ENCODE measurements around the gene FAR2.

Gene FAR2

DNA sequence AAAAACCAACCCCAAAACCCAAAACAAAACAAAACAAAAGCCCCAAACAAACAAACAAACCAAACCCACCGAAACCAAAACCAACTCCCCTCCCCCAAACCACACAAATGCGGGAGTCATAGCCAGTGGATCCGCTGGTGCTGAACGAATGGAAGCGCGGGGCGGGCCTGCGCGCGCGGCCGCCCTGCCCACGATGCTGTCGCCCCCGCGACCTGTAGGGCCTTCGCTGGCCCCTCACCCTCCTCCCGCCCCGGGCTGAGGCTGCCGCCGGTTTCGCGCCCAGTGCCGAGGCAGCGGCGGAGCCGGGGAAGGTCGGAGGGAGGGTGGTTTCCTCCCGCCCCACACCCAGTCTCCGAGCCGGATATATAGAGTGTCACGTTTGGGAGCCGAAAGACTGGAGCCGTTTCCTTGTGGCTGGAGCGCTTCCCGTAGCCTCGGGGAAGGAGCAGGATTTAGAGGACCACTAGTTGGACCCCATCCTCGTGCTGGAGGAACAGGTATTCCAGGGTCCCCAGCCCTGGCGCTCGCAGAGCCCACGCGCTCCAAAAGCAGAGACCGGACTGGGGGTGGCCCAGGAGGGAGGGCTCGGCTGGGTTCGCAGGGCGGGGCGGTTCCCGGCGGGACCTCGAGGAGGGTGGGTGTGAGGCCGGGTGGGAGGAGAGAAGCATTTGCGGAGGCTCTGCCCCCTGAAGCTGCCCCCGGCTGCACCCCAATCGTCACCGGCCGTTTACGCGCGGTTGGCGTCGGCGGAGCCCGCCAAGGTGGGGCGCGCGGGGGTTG is at the start of gene FAR2:
FAR2 (plus strand) TSS at position 368 of the 780 bp plus-strand sequence. CDS start 121,172 bp downstream, outside the sequence.
- no peaks in the 10 kb centered on the region for H3K9me3 ChIP-seq (ENCODE audit: insufficient read depth, low read depth, low read length)
- no peaks in the 10 kb centered on the region for H3K36me3 ChIP-seq (ENCODE audit: insufficient read depth, low read depth, low read length)
- peaks cover 20% of the 10 kb centered on the region for H3K4me1 ChIP-seq (ENCODE audit: insufficient read depth, low read length)
- H3K27ac ChIP-seq (ENCODE audit: low read length), result no peak within 1 kb of the TSS
- H3K9ac ChIP-seq (ENCODE audit: low read depth, low read length), result peak within 1 kb of the TSS; percentile 90
- peak within 1 kb of the TSS; percentile 78 for H3K4me3 ChIP-seq (ENCODE audit: low read length)
- H3K27me3 ChIP-seq (ENCODE audit: insufficient read depth, low read length), result peaks cover 26% of the 10 kb centered on the region

DNA sequence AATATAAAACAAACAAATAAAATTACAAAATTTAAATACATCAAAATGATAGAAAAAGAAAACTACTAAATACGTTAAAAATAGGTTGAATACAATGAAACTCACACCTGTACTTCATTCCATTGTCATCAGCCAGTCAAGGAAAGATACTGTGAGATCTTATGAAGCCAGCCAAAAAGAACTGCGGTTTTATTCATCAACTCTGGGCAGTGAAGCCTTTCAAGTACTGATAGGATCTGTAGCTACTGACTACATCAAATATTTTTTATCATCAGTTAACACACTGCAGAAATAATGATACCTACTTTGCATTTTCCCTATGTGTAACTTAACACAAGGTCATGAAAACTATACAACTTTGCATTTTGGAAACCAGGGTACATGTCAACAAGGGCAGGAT is 46.3 kb upstream of the FAR2 start:
- Histone ChIP-seq H3K9me3 (ENCODE audit: insufficient read depth, low read depth, low read length) (no peaks in the 10 kb centered on the region), H3K4me1 (ENCODE audit: insufficient read depth, low read length) (no peaks in the 10 kb centered on the region), H3K4me3 (ENCODE audit: low read length) (no peak overlapping the region), H3K27ac (ENCODE audit: low read length) (no peak overlapping the region), H3K27me3 (ENCODE audit: insufficient read depth, low read length) (no peaks in the 10 kb centered on the region), H3K9ac (ENCODE audit: low read depth, low read length) (no peak overlapping the region), H3K36me3 (ENCODE audit: insufficient read depth, low read depth, low read length) (no peaks in the 10 kb centered on the region)

- Histone ChIP-seq H3K9me3 (ENCODE audit: insufficient read depth, low read depth, low read length) (no peaks in the 10 kb centered on the region), H3K36me3 (ENCODE audit: insufficient read depth, low read depth, low read length) (no peaks in the 10 kb centered on the region), H3K4me3 (ENCODE audit: low read length) (no peak overlapping the region), H3K27me3 (ENCODE audit: insufficient read depth, low read length) (no peaks in the 10 kb centered on the region), H3K27ac (ENCODE audit: low read length) (no peak overlapping the region), H3K9ac (ENCODE audit: low read depth, low read length) (no peak overlapping the region), H3K4me1 (ENCODE audit: insufficient read depth, low read length) (no peaks in the 10 kb centered on the region)
Measured at GRCh38 chr12:29103539-29103974, 45.5 kb upstream of the FAR2 start.

GRCh38 chr12:29104516-29104915 is 44.6 kb upstream of the FAR2 start:
- Histone ChIP-seq H3K4me3 (ENCODE audit: low read length) (no peak overlapping the region), H3K27ac (ENCODE audit: low read length) (no peak overlapping the region), H3K36me3 (ENCODE audit: insufficient read depth, low read depth, low read length) (no peaks in the 10 kb centered on the region)

GRCh38 chr12:29110506-29111442 is 38.3 kb upstream of the FAR2 start:
- Histone ChIP-seq H3K9me3 (ENCODE audit: insufficient read depth, low read depth, low read length) (peaks cover 4% of the 10 kb centered on the region; the same call in 1 of the 2 replicates), H3K36me3 (ENCODE audit: insufficient read depth, low read depth, low read length) (no peaks in the 10 kb centered on the region), H3K9ac (ENCODE audit: low read depth, low read length) (no peak overlapping the region), H3K27ac (ENCODE audit: low read length) (no peak overlapping the region), H3K4me1 (ENCODE audit: insufficient read depth, low read length) (no peaks in the 10 kb centered on the region), H3K4me3 (ENCODE audit: low read length) (no peak overlapping the region), H3K27me3 (ENCODE audit: insufficient read depth, low read length) (no peaks in the 10 kb centered on the region)

More at GRCh38 chr12:29104516-29104915, 44.6 kb upstream of the FAR2 start:
- Histone ChIP-seq H3K27me3 (ENCODE audit: insufficient read depth, low read length) (no peaks in the 10 kb centered on the region), H3K9ac (ENCODE audit: low read depth, low read length) (no peak overlapping the region), H3K9me3 (ENCODE audit: insufficient read depth, low read depth, low read length) (no peaks in the 10 kb centered on the region), H3K4me1 (ENCODE audit: insufficient read depth, low read length) (no peaks in the 10 kb centered on the region)

- Histone ChIP-seq H3K4me3 (ENCODE audit: low read length) (no peak overlapping the region), H3K4me1 (ENCODE audit: insufficient read depth, low read length) (no peaks in the 10 kb centered on the region), H3K9ac (ENCODE audit: low read depth, low read length) (no peak overlapping the region), H3K9me3 (ENCODE audit: insufficient read depth, low read depth, low read length) (peaks cover 4% of the 10 kb centered on the region; the same call in 1 of the 2 replicates), H3K27ac (ENCODE audit: low read length) (no peak overlapping the region), H3K27me3 (ENCODE audit: insufficient read depth, low read length) (no peaks in the 10 kb centered on the region), H3K36me3 (ENCODE audit: insufficient read depth, low read depth, low read length) (no peaks in the 10 kb centered on the region)
Measured at GRCh38 chr12:29113101-29113500, 36.0 kb upstream of the FAR2 start.

GRCh38 chr12:29116414-29116813 is 32.7 kb upstream of the FAR2 start:
- no peaks in the 10 kb centered on the region for H3K27me3 ChIP-seq (ENCODE audit: insufficient read depth, low read length)
- no peaks in the 10 kb centered on the region for H3K4me1 ChIP-seq (ENCODE audit: insufficient read depth, low read length)
- H3K27ac ChIP-seq (ENCODE audit: low read length), result no peak overlapping the region
- H3K9me3 ChIP-seq (ENCODE audit: insufficient read depth, low read depth, low read length), result peaks cover under 1% of the 10 kb centered on the region; the same call in 1 of the 2 replicates
- no peak overlapping the region for H3K4me3 ChIP-seq (ENCODE audit: low read length)
- H3K9ac ChIP-seq (ENCODE audit: low read depth, low read length), result no peak overlapping the region
- H3K36me3 ChIP-seq (ENCODE audit: insufficient read depth, low read depth, low read length), result no peaks in the 10 kb centered on the region

- Histone ChIP-seq H3K36me3 (ENCODE audit: insufficient read depth, low read depth, low read length) (no peaks in the 10 kb centered on the region), H3K9ac (ENCODE audit: low read depth, low read length) (no peak overlapping the region), H3K9me3 (ENCODE audit: insufficient read depth, low read depth, low read length) (no peaks in the 10 kb centered on the region), H3K4me1 (ENCODE audit: insufficient read depth, low read length) (no peaks in the 10 kb centered on the region), H3K27ac (ENCODE audit: low read length) (no peak overlapping the region), H3K4me3 (ENCODE audit: low read length) (no peak overlapping the region), H3K27me3 (ENCODE audit: insufficient read depth, low read length) (no peaks in the 10 kb centered on the region)
Measured at GRCh38 chr12:29131539-29131938, 17.5 kb upstream of the FAR2 start.

DNA sequence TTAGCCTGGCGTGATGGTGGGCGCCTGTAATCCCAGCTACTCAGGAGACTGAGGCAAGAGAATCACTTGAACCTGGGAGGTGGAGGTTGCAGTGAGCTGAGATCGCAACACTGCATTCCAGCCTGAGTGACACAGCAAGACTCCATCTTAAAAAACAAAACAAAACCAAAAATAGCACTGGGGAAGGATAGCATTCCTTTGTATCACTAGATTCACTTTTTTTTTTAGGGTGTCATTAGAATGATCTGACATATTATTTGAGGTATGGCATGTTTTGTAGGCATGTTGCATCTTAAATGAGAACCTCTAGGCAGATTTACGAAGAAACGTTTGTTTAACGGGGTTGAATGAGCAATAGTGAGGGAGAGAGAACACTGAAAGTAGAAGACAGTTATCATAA is 16.8 kb upstream of the FAR2 start:
- no peaks in the 10 kb centered on the region for H3K4me1 ChIP-seq (ENCODE audit: insufficient read depth, low read length)
- H3K4me3 ChIP-seq (ENCODE audit: low read length), result no peak overlapping the region
- no peaks in the 10 kb centered on the region for H3K36me3 ChIP-seq (ENCODE audit: insufficient read depth, low read depth, low read length)
- no peaks in the 10 kb centered on the region for H3K27me3 ChIP-seq (ENCODE audit: insufficient read depth, low read length)
- H3K9ac ChIP-seq (ENCODE audit: low read depth, low read length), result no peak overlapping the region
- H3K27ac ChIP-seq (ENCODE audit: low read length), result no peak overlapping the region
- H3K9me3 ChIP-seq (ENCODE audit: insufficient read depth, low read depth, low read length), result no peaks in the 10 kb centered on the region

GRCh38 chr12:29133181-29133580 is 15.9 kb upstream of the FAR2 start:
- no peaks in the 10 kb centered on the region for H3K36me3 ChIP-seq (ENCODE audit: insufficient read depth, low read depth, low read length)
- no peak overlapping the region for H3K9ac ChIP-seq (ENCODE audit: low read depth, low read length)
- no peaks in the 10 kb centered on the region for H3K27me3 ChIP-seq (ENCODE audit: insufficient read depth, low read length)
- H3K9me3 ChIP-seq (ENCODE audit: insufficient read depth, low read depth, low read length), result no peaks in the 10 kb centered on the region
- H3K4me1 ChIP-seq (ENCODE audit: insufficient read depth, low read length), result no peaks in the 10 kb centered on the region
- H3K4me3 ChIP-seq (ENCODE audit: low read length), result no peak overlapping the region
- H3K27ac ChIP-seq (ENCODE audit: low read length), result no peak overlapping the region

DNA sequence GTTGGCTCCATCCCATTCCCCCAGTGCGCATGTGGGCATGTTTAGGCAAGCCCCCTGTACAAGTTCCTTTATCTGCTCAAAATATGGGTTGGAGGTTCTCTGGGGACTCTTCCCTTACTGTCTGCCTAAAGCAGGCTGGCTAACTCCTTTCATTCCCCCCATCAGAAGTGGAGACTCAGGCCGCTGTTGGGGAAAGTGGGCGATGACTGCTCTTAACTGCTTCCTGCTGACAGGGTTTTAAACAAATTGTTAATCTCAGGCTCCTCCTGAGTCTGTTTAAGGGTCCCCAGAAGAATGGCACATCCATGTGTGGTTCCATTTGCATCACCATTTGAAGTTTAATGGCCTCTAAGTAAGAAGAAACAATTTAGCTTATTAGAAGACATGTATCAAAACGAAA is 15.4 kb upstream of the FAR2 start:
- Histone ChIP-seq H3K4me3 (ENCODE audit: low read length) (no peak overlapping the region; the same call in 1 of the 2 replicates), H3K27me3 (ENCODE audit: insufficient read depth, low read length) (no peaks in the 10 kb centered on the region), H3K27ac (ENCODE audit: low read length) (no peak overlapping the region)

More for the DNA sequence above, 15.4 kb upstream of the FAR2 start:
- no peaks in the 10 kb centered on the region for H3K36me3 ChIP-seq (ENCODE audit: insufficient read depth, low read depth, low read length)
- H3K9me3 ChIP-seq (ENCODE audit: insufficient read depth, low read depth, low read length), result no peaks in the 10 kb centered on the region
- H3K4me1 ChIP-seq (ENCODE audit: insufficient read depth, low read length), result no peaks in the 10 kb centered on the region
- no peak overlapping the region for H3K9ac ChIP-seq (ENCODE audit: low read depth, low read length)
